Esophagus muscularis mucosa (tissue), 4 donors: ENCODE measurements around the gene SGCE. TPM values are rescaled to one million over a fixed set of nuclear protein-coding genes. Genes with fewer than 3 reads are reported as not detected.

Experiments
- DNase-seq: peaks from one replicate; pipeline ENCODE4 v3.0.0-alpha.2; 2017; ENCODE audit errors: extremely low spot score
- H3K27ac ChIP-seq, 4 donors: fragments of 200-600 bp; sonication (generic); replicated peaks in 1 of 4; 1 replicate in 3 of 4; 2 replicates in 1 of 4; pipeline ENCODE4 v1.5.1; 2016 to 2019; ENCODE audit warnings: mild to moderate bottlenecking in 1 of 4
- H3K27me3 ChIP-seq, 4 donors: fragments of 200-600 bp; sonication (generic); one replicate each; pipeline versions ENCODE4 v1.5.1 to v1.6.0; 2016 to 2019
- H3K36me3 ChIP-seq, 4 donors: fragments of 200-600 bp; sonication (generic); one replicate each; pipeline ENCODE4 v1.5.1; 2016 to 2019
- H3K4me1 ChIP-seq, 4 donors: fragments of 200-600 bp; sonication (generic); one replicate each; pipeline ENCODE4 v1.5.1; 2016 to 2019
- H3K4me3 ChIP-seq, 4 donors: fragments of 200-600 bp; sonication (generic); 1 replicate in 2 of 4; 2 replicates in 2 of 4; pipeline ENCODE4 v1.5.1; 2016 to 2019; ENCODE audit warnings: mild to moderate bottlenecking in 4 of 4, moderate library complexity in 1 of 4
- H3K9me3 ChIP-seq, 4 donors: fragments of 200-600 bp; sonication (generic); 1 replicate in 3 of 4; 2 replicates in 1 of 4; pipeline ENCODE4 v1.5.1; 2016 to 2019
- CTCF ChIP-seq, 3 experiments: fragments of 200-600 bp in 2 of 3; fragments of 450-650 bp in 1 of 3; sonication (generic) in 2 of 3; IDR thresholded peaks; one replicate each; pipeline ENCODE4 v1.5.1; 2017 to 2019; ENCODE audit warnings: antibody characterized with exemption in 3 of 3, mild to moderate bottlenecking in 2 of 3, moderate library complexity in 1 of 3
- EP300 ChIP-seq: sonication (generic); formaldehyde crosslinking; IDR thresholded peaks from one replicate; pipeline ENCODE4 v1.6.1; 2017; ENCODE audit warnings: antibody characterized with exemption
- POLR2A ChIP-seq: fragments of 450-650 bp; IDR thresholded peaks from one replicate; pipeline ENCODE4 v1.6.1; 2017; ENCODE audit warnings: antibody characterized with exemption, moderate library complexity, mild to moderate bottlenecking, low read depth
- POLR2AphosphoS5 ChIP-seq, 2 donors: sonication (generic); formaldehyde crosslinking; IDR thresholded peaks; one replicate each; pipeline ENCODE4 v1.6.1; 2017; ENCODE audit warnings: antibody characterized with exemption in 2 of 2
- WGBS: methylation state at CpG from one replicate; pipeline ENCODE4 v1.1.5; 2018; 5-methylcytosine and 5-hydroxymethylcytosine counted together
- intact Hi-C: fragments of 100-400 bp; cut with DNase I; formaldehyde crosslinking; loops from one replicate; pipeline ENCODE4 v1.15.1; 2023
- total RNA-seq, 4 donors: library from RNA; depleted of rRNA; stranded (reverse); fragments of >200 nt; gene quantifications; one replicate each; pipeline versions ENCODE4 v1.1.0 to v1.2.1, GENCODE V29; 2016

SGCE gene
- total RNA-seq, 4 donors from 2014 or later: 72.6 to 135 (median 88.1) TPM

GRCh38 chr7:94698275-94698674 is 42.3 kb upstream of the SGCE start:
- H3K4me3 ChIP-seq: no peak overlapping the region
- no peak for TF ChIP-seq POLR2AphosphoS5 (IDR thresholded peaks at IDR 0.05)
- no peak for TF ChIP-seq CTCF (IDR thresholded peaks at IDR 0.05)
- TF ChIP-seq EP300: no peak
- no peak for TF ChIP-seq POLR2A
- H3K36me3 ChIP-seq: no peaks in the 10 kb centered on the region
- 70% methylated on average over 2 of the region's 2 CpGs for WGBS
- no peaks in the 10 kb centered on the region for H3K9me3 ChIP-seq
- no peaks in the 10 kb centered on the region for H3K27me3 ChIP-seq
- no peak for DNase-seq
- no peak overlapping the region for H3K27ac ChIP-seq
- intact Hi-C loops: no loop called here
- peaks cover 0 to 7% (median 1%) of the 10 kb centered on the region in 4 donors for H3K4me1 ChIP-seq

- peak in 1 of 2 donors; percentile 51 for TF ChIP-seq POLR2AphosphoS5 (IDR thresholded peaks at IDR 0.05)
- TF ChIP-seq POLR2A: no peak
- TF ChIP-seq CTCF (IDR thresholded peaks at IDR 0.05): no peak
- TF ChIP-seq EP300: no peak
- Histone ChIP-seq H3K27me3 (no peaks in the 10 kb centered on the region), H3K9me3 (no peaks in the 10 kb centered on the region), H3K27ac (no peak overlapping the region), H3K4me1 (peaks cover 0 to 7% (median 1%) of the 10 kb centered on the region in 4 donors), H3K4me3 (no peak overlapping the region), H3K36me3 (no peaks in the 10 kb centered on the region)
- no peak for DNase-seq
- 82% methylated on average over 1 of the region's 1 CpG for WGBS
- intact Hi-C loops: no loop called here
Observed at GRCh38 chr7:94697035-94697974, 41.4 kb upstream of the SGCE start.

GRCh38 chr7:94687810-94688209 is 31.9 kb upstream of the SGCE start:
- Histone ChIP-seq H3K36me3 (no peaks in the 10 kb centered on the region), H3K9me3 (no peaks in the 10 kb centered on the region), H3K27me3 (no peaks in the 10 kb centered on the region), H3K27ac (no peak overlapping the region), H3K4me3 (no peak overlapping the region), H3K4me1 (no peaks in the 10 kb centered on the region)
- TF ChIP-seq POLR2A (no peak), EP300 (no peak), POLR2AphosphoS5 (IDR thresholded peaks at IDR 0.05) (no peak), CTCF (IDR thresholded peaks at IDR 0.05) (no peak)
- no peak for DNase-seq
- 36% methylated on average over 1 of the region's 2 CpGs for WGBS
- intact Hi-C loops: no loop called here

- Histone ChIP-seq H3K27ac (no peak overlapping the region), H3K27me3 (no peaks in the 10 kb centered on the region), H3K4me1 (no peaks in the 10 kb centered on the region), H3K36me3 (no peaks in the 10 kb centered on the region), H3K4me3 (no peak overlapping the region), H3K9me3 (no peaks in the 10 kb centered on the region)
- 73% methylated on average over 2 of the region's 2 CpGs for WGBS
- intact Hi-C loops: no loop called here
- no peak for DNase-seq
- TF ChIP-seq CTCF (IDR thresholded peaks at IDR 0.05): no peak
- TF ChIP-seq POLR2AphosphoS5 (IDR thresholded peaks at IDR 0.05): no peak
- TF ChIP-seq EP300: no peak
- no peak for TF ChIP-seq POLR2A
Observed at GRCh38 chr7:94687076-94687475, 31.1 kb upstream of the SGCE start.
